Coronary artery (tissue), 2 donors: ENCODE measurements around the gene HSPA12A.

ENCODE experiments used
- DNase-seq: peaks from one replicate; pipeline ENCODE4 v3.0.0-alpha.2; 2017; ENCODE audit warnings: low spot score
- H3K27ac ChIP-seq, 2 donors: fragments of 200-600 bp; sonication (generic); one replicate each; pipeline ENCODE4 v1.5.1; 2016 to 2019
- H3K4me3 ChIP-seq: fragments of 200-600 bp; sonication (generic); 2 replicates; pipeline ENCODE4 v1.5.1; 2016; ENCODE audit warnings: mild to moderate bottlenecking, moderate library complexity
- TF ChIP-seq, protein P1 (sequence below): fragments of 200-600 bp; sonication (generic); IDR thresholded peaks from one replicate; pipeline ENCODE4 v1.5.1; 2019; ENCODE audit warnings: antibody characterized with exemption

The HSPA12A gene

DNA sequence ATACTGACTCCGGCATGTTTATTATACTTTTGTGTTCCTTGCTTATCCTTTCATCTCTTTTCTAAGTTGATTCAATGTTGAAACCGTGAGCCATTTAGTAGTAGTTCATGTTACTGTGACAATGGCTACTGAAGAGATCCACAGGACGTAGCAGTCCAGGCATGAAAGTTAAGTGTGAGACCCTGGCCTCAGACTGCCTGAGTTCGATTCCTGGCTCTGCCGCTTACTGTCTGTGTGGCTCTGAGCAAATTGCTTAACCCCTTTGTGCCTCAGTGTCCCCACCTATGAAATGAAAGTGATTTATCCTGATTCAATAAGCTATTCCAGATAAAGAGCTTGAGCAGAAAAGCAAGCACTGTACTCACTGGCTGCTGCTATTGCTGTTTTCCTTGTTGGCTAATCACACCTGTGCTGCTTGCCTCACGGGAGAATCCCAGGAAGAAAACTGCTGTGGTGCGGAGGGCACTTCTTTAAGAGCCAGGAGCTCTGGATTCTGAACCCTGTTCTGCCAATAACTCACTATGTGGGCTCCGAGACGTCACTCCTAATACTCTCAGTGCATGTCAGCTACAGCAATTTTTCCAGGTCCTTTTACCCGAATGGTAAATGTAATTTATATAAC, 83.2 kb downstream of the HSPA12A start:
- TF ChIP-seq, protein P1, sequence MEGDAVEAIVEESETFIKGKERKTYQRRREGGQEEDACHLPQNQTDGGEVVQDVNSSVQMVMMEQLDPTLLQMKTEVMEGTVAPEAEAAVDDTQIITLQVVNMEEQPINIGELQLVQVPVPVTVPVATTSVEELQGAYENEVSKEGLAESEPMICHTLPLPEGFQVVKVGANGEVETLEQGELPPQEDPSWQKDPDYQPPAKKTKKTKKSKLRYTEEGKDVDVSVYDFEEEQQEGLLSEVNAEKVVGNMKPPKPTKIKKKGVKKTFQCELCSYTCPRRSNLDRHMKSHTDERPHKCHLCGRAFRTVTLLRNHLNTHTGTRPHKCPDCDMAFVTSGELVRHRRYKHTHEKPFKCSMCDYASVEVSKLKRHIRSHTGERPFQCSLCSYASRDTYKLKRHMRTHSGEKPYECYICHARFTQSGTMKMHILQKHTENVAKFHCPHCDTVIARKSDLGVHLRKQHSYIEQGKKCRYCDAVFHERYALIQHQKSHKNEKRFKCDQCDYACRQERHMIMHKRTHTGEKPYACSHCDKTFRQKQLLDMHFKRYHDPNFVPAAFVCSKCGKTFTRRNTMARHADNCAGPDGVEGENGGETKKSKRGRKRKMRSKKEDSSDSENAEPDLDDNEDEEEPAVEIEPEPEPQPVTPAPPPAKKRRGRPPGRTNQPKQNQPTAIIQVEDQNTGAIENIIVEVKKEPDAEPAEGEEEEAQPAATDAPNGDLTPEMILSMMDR = no peak
- no peak overlapping the region for H3K4me3 ChIP-seq
- DNase-seq = no peak
- H3K27ac ChIP-seq = no peak overlapping the region

DNA sequence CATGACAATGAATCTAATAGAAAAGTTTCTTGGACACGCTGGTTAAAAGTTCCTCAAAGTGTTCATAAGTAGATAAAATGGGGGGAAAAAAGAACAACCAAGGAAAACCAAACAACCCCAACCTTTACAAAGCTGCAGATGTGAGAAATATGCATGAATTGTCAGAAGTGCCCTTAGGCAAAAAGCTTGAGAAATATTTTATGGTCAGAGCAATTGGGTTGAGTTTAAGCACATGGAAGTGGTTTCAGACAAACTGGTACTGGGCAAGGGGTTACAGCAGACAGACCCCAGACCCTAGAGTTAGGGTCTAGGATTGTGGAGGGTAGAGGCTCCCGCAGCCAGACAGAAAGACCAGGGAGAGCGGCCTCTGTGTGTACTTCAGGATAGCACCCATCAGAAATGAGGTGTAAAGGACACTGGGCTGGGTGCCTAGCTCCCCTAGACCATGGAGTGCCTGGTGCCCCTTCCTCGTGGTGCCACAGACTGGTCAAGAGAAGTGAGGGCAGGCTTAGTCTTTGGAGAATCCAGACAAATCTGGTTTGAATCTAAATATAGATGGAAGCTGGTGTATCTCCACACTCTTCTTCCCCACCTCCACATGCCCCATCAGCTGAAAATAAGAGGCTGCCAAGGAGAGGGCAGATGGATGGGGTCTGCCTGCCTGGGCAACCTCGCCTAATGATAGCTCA, 84.4 kb downstream of the HSPA12A start:
- H3K27ac ChIP-seq = no peak overlapping the region
- no peak overlapping the region for H3K4me3 ChIP-seq
- no peak for DNase-seq
- TF ChIP-seq, protein P1 = no peak

DNA sequence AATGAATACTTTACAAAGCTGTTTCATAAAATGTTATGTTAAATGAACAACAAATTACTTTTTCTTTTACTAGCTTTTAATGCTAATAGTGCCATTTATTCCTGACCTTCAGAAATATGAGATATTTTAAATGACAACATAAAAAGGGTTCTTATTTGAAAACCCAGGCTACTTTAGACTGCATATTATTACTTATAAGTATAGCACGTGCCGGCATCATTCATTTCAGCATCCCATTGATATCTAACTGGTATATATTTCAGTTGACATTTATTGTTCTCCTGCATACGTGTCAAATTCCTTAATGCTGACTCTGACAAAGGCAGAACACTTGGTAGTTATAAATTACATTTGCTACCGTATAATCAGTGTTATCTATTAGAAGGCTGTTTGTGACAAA, 86.3 kb downstream of the HSPA12A start:
- no peak overlapping the region for H3K4me3 ChIP-seq
- TF ChIP-seq, protein P1 = no peak

DNA sequence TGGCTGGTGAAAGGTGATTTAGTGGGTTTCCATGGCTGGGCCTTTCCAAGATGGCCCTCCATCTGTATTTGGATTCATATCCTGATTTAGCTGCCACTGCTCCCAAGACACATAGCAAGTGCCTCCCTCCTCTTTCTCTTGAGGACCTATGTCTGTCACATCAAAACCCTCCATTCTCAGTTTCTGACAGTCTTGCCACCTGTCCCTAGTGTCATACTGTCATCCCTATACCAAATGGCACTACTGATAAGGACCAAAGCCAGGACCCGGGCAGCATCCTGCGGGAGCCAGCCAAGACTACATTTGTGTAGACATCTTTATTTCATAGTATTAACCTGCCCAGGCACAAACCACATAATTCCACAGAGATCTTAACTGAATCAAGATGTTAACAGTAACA, 86.8 kb downstream of the HSPA12A start:
- DNase-seq = no peak
- TF ChIP-seq, protein P1 = no peak
- Histone ChIP-seq H3K4me3 (no peak overlapping the region), H3K27ac (no peak overlapping the region)

More for the DNA sequence above, 86.3 kb downstream of the HSPA12A start:
- no peak for DNase-seq
- no peak overlapping the region for H3K27ac ChIP-seq

DNA sequence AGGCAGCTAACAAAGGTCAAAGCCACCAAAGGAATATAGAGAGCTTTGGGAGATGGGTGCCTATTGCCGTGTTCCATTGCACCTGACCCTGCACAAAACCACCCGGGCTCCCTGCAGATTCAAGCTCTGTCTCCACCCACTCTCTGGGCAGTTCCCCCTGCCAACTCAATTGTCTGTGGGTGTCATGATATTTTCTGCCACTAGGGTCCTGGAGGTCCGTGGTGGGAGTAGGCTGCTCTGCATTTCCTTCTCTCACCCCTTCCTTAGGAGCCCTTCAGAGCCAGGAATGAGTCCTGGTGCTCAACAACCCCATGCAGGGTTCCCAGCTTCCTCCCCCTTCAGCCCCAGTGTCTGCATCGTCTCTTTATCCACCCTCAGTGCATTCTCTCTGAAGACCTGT, 87.5 kb downstream of the HSPA12A start:
- no peak overlapping the region for H3K27ac ChIP-seq
- no peak for DNase-seq
- TF ChIP-seq, protein P1 = no peak
- H3K4me3 ChIP-seq = no peak overlapping the region

DNA sequence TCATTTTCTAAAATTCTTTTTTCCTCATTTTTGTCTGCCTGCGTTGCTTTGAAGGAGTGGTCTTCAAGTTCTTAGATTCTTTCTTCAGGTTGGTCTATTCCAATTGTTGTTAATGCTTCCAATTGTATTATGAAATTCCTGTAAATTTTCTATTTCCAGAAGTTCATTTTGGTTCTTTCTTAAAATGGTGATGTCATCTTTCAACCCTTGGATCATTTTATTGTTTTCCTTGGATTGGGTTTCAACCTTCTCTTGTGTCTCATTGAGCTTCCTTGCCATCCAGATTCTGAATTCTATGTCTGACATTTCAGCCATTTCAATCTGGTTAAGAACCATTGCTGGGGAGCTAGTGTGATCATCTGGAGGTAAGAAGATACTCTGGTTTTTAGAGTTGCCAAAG, 88.5 kb downstream of the HSPA12A start:
- Histone ChIP-seq H3K27ac (no peak overlapping the region), H3K4me3 (no peak overlapping the region)
- TF ChIP-seq, protein P1 = no peak
- DNase-seq = no peak

DNA sequence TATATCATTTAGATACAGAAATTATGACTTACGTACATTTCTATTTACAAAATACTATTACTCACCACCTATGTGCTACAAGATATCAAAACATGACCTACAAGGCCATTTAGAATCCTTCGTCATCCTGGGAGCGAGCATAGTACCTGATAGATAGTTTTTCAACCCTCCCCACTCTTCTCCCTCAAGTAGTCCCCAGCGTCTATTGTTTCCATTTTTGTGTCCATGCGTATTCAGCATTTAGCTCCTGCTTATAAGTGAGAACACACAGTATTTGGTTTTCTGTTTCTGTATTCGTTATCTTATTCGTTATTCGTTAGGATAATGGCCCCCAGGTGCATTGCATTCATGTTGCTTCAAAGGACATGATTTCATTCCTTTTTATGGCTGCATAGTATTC, 93.5 kb downstream of the HSPA12A start:
- no peak for DNase-seq
- TF ChIP-seq, protein P1 = no peak
- H3K27ac ChIP-seq = no peak overlapping the region
- no peak overlapping the region for H3K4me3 ChIP-seq
